GM21381 (cell line): ENCODE measurements around the gene HACL1.
A peak's percentile ranks its signal among the peaks of the same experiment; 100 is the strongest.

Source experiments
- ATAC-seq: cut with Tn5 transposase; IDR thresholded peaks from one replicate; pipeline ENCODE4 v1.9.1; 2021; ENCODE audit warnings: mild to moderate bottlenecking, moderate library complexity; ENCODE audit not compliant: unreplicated experiment

Gene HACL1

GRCh38 chr3:15601399-15602145 is at the start of gene HACL1, which contains the start of gene BTD:
HACL1 (minus strand) TSS chr3:15601569; CDS start chr3:15601463, 106 bp downstream.
BTD (plus strand) TSS chr3:15601745; CDS start chr3:15635440, 33,695 bp downstream.
- peak; percentile 93 for ATAC-seq

- no peak for ATAC-seq
Measured at GRCh38 chr3:15649858-15650257, 48.5 kb upstream of the HACL1 start.

- no peak for ATAC-seq
Measured at GRCh38 chr3:15649341-15649740, 48.0 kb upstream of the HACL1 start.

- peak; percentile 91 for ATAC-seq
Measured at GRCh38 chr3:15647611-15648167, 46.3 kb upstream of the HACL1 start.

- ATAC-seq: peak; percentile 5
Measured at GRCh38 chr3:15646851-15647511, 45.6 kb upstream of the HACL1 start.

GRCh38 chr3:15645740-15646501 is 44.6 kb upstream of the HACL1 start:
- no peak for ATAC-seq

GRCh38 chr3:15645246-15645645 is 43.9 kb upstream of the HACL1 start:
- ATAC-seq: no peak

GRCh38 chr3:15638891-15639262 is 37.5 kb upstream of the HACL1 start:
- no peak for ATAC-seq

- no peak for ATAC-seq
Measured at GRCh38 chr3:15638193-15638890, 37.0 kb upstream of the HACL1 start.

GRCh38 chr3:15637131-15637951 is 36.0 kb upstream of the HACL1 start:
- peak; percentile 48 for ATAC-seq

- ATAC-seq: peak; percentile 39
Measured at GRCh38 chr3:15636028-15636709, 34.8 kb upstream of the HACL1 start.

GRCh38 chr3:15635121-15635661 is 33.8 kb upstream of the HACL1 start:
- ATAC-seq: no peak

- no peak for ATAC-seq
Measured at GRCh38 chr3:15634671-15635070, 33.3 kb upstream of the HACL1 start.

- no peak for ATAC-seq
Measured at GRCh38 chr3:15633766-15634598, 32.6 kb upstream of the HACL1 start.

GRCh38 chr3:15633159-15633558 is 31.8 kb upstream of the HACL1 start:
- no peak for ATAC-seq

GRCh38 chr3:15632212-15632580 is 30.8 kb upstream of the HACL1 start:
- ATAC-seq: no peak

GRCh38 chr3:15631426-15632211 is 30.2 kb upstream of the HACL1 start:
- ATAC-seq: no peak
